ENCODE data around the gene CFAP65. TPM values are rescaled to one million over a fixed set of nuclear protein-coding genes. Genes with fewer than 3 reads are reported as not detected.

CFAP65 gene
- total RNA-seq, 2 donors from 2014 or later = not detected

- WGBS, 2 donors = 76 to 80% methylated on average over 6 to 18 of the region's 18 CpGs
- H3K4me3 ChIP-seq = no peak overlapping the region
- intact Hi-C loops (cut with DNase I) = no loop called here
- H3K9me3 ChIP-seq = no peaks in the 10 kb centered on the region
- H3K27me3 ChIP-seq = no peaks in the 10 kb centered on the region
- no peak overlapping the region for H3K27ac ChIP-seq
- DNase-seq (no peak), ATAC-seq (no peak)
- no peaks in the 10 kb centered on the region for H3K4me1 ChIP-seq
- H3K36me3 ChIP-seq (replicated peaks in 1 of 2; ENCODE audit: insufficient read depth in 1 of 2, low read depth in 2 of 2) = no peaks in the 10 kb centered on the region
- TF ChIP-seq, protein P1, sequence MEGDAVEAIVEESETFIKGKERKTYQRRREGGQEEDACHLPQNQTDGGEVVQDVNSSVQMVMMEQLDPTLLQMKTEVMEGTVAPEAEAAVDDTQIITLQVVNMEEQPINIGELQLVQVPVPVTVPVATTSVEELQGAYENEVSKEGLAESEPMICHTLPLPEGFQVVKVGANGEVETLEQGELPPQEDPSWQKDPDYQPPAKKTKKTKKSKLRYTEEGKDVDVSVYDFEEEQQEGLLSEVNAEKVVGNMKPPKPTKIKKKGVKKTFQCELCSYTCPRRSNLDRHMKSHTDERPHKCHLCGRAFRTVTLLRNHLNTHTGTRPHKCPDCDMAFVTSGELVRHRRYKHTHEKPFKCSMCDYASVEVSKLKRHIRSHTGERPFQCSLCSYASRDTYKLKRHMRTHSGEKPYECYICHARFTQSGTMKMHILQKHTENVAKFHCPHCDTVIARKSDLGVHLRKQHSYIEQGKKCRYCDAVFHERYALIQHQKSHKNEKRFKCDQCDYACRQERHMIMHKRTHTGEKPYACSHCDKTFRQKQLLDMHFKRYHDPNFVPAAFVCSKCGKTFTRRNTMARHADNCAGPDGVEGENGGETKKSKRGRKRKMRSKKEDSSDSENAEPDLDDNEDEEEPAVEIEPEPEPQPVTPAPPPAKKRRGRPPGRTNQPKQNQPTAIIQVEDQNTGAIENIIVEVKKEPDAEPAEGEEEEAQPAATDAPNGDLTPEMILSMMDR (IDR thresholded peaks at IDR 0.05) = no peak
- no peak for TF ChIP-seq POLR2A (IDR thresholded peaks at IDR 0.05)
Observed at GRCh38 chr2:219025637-219026585, 15.4 kb downstream of the CFAP65 start.

DNA sequence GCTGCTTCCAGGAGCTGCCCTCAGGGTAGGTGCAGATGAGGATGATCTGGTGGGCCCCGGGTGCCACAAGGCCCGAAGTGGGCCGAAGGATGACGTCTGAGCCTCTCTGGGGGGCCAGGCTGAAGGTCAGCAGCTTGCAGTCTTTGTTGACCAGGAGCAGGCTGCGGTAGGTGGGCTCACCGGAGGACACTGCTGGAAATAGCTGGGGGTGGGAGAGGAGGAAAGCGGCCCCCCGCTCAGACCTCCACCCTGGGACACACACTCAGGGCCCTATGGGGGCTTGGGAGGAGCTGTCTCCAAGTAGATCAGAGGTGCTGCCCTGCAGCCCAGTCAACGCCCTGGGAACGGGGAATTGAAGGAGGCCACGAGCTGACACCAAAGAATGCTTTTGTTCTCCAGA is 17.3 kb downstream of the CFAP65 start:
- Histone ChIP-seq H3K36me3 (replicated peaks in 1 of 2; ENCODE audit: insufficient read depth in 1 of 2, low read depth in 2 of 2) (no peaks in the 10 kb centered on the region), H3K4me1 (no peaks in the 10 kb centered on the region), H3K9me3 (no peaks in the 10 kb centered on the region), H3K27me3 (no peaks in the 10 kb centered on the region), H3K4me3 (no peak overlapping the region), H3K27ac (no peak overlapping the region)
- DNase-seq = no peak
- WGBS, 2 donors = 64 to 71% methylated on average over 7 to 11 of the region's 11 CpGs
- TF ChIP-seq, protein P1 (IDR thresholded peaks at IDR 0.05) = no peak
- TF ChIP-seq POLR2A (IDR thresholded peaks at IDR 0.05) = no peak
- intact Hi-C loops (cut with DNase I) = no loop called here
- ATAC-seq = no peak

GRCh38 chr2:219023045-219023605 is 18.2 kb downstream of the CFAP65 start:
- DNase-seq (no peak), ATAC-seq (no peak)
- no peaks in the 10 kb centered on the region for H3K9me3 ChIP-seq
- no peaks in the 10 kb centered on the region for H3K27me3 ChIP-seq
- intact Hi-C loops (cut with DNase I) = no loop called here
- H3K36me3 ChIP-seq (replicated peaks in 1 of 2; ENCODE audit: insufficient read depth in 1 of 2, low read depth in 2 of 2) = no peaks in the 10 kb centered on the region
- H3K4me1 ChIP-seq = no peaks in the 10 kb centered on the region
- no peak for TF ChIP-seq POLR2A (IDR thresholded peaks at IDR 0.05)
- TF ChIP-seq, protein P1 (IDR thresholded peaks at IDR 0.05) = no peak
- H3K27ac ChIP-seq = no peak overlapping the region
- no peak overlapping the region for H3K4me3 ChIP-seq
- 65 to 75% methylated on average over 12 of the region's 12 CpGs for WGBS, 2 donors

DNA sequence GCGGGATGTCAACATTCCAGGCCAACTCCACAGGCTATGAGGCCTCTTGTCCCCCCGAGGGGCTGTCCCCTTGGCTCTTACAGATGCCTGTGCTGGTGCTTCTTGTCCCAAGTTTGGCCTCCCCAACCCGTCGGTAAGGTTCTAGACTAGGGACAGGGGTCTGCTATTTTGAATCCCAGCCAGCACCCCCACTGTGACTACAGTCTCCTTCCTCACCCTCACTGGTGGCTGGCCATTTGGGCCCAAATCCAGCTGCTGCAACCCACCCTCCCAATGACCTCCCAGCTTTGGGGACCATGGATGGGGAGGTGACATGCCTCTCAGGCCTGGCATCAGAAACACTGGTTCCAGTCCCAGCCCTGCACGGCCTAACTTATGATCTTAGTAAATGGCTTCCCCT is 18.7 kb downstream of the CFAP65 start:
- H3K9me3 ChIP-seq = no peaks in the 10 kb centered on the region
- no peak overlapping the region for H3K27ac ChIP-seq
- H3K36me3 ChIP-seq (replicated peaks in 1 of 2; ENCODE audit: insufficient read depth in 1 of 2, low read depth in 2 of 2) = no peaks in the 10 kb centered on the region
- no peaks in the 10 kb centered on the region for H3K27me3 ChIP-seq
- DNase-seq (no peak), ATAC-seq (no peak)
- no peak overlapping the region for H3K4me3 ChIP-seq
- intact Hi-C loops (cut with DNase I) = no loop called here
- H3K4me1 ChIP-seq = no peaks in the 10 kb centered on the region
- TF ChIP-seq, protein P1 (IDR thresholded peaks at IDR 0.05) = no peak
- TF ChIP-seq POLR2A (IDR thresholded peaks at IDR 0.05) = no peak
- WGBS, 2 donors = 83 to 100% methylated on average over 1 to 5 of the region's 5 CpGs
